Astrocyte (in vitro differentiated cells and primary cell): ENCODE measurements around the gene SUSD5. TPM values are rescaled to one million over a fixed set of nuclear protein-coding genes. Genes with fewer than 3 reads are reported as not detected.
"Not testable (repeated sequence)": the region's sequence is repeated elsewhere in the genome, so short reads cannot be mapped to it uniquely, and the experiment has no call there.

Experiments used
- DNase-seq: peaks from one replicate; pipeline ENCODE4 v3.0.0-alpha.2; 2010; ENCODE audit warnings: low read depth
- FAIRE-seq: peaks from 2 replicates; lab custom pipeline; 2011; peaks lifted over from hg19 to GRCh38; lab: Jason Lieb, UNC
- H2AFZ ChIP-seq: 2 replicates; pipeline ENCODE4 v1.6.0; 2012; ENCODE audit warnings: low read depth, low read length, inconsistent platforms
- H3K27ac ChIP-seq: 2 replicates; pipeline ENCODE4 v1.5.1; 2011; ENCODE audit warnings: low read depth, low read length, inconsistent platforms
- H3K27me3 ChIP-seq: 2 replicates; pipeline ENCODE4 v1.6.0; 2011; ENCODE audit warnings: low read length, inconsistent platforms; ENCODE audit not compliant: insufficient read depth
- H3K36me3 ChIP-seq: 2 replicates; pipeline ENCODE4 v1.5.1; 2011; ENCODE audit warnings: low read length, inconsistent platforms; ENCODE audit not compliant: insufficient read depth
- H3K4me1 ChIP-seq: 2 replicates; pipeline ENCODE4 v1.5.1; 2011; ENCODE audit warnings: low read length, inconsistent platforms; ENCODE audit not compliant: insufficient read depth
- H3K4me2 ChIP-seq: 2 replicates; pipeline ENCODE4 v1.6.0; 2012; ENCODE audit warnings: low read length, inconsistent platforms
- H3K4me3 ChIP-seq: 2 replicates; pipeline ENCODE4 v1.5.1; 2011; ENCODE audit warnings: low read depth, mild to moderate bottlenecking, low read length, inconsistent platforms; ENCODE audit not compliant: insufficient read depth
- H3K79me2 ChIP-seq: 2 replicates; pipeline ENCODE4 v1.6.0; 2012; ENCODE audit warnings: mild to moderate bottlenecking, low read length, inconsistent platforms; ENCODE audit not compliant: insufficient read depth
- H3K9ac ChIP-seq: 2 replicates; pipeline ENCODE4 v1.6.0; 2012; ENCODE audit warnings: mild to moderate bottlenecking, low read length, inconsistent platforms
- H3K9me3 ChIP-seq: 2 replicates; pipeline ENCODE4 v1.5.1; 2012; ENCODE audit warnings: low read depth, mild to moderate bottlenecking, low read length, inconsistent platforms; ENCODE audit not compliant: insufficient read depth
- H4K20me1 ChIP-seq: 2 replicates; pipeline ENCODE4 v1.6.0; 2012; ENCODE audit warnings: low read length, inconsistent platforms; ENCODE audit not compliant: insufficient read depth
- H3K27ac Mint-ChIP-seq: one replicate; pipeline ENCODE4 v1.8.0; 2021; ENCODE audit warnings: mild to moderate bottlenecking, mixed read lengths; ENCODE audit not compliant: unreplicated experiment
- H3K27me3 Mint-ChIP-seq: one replicate; pipeline ENCODE4 v1.8.0; 2021; ENCODE audit warnings: low read depth, mixed read lengths; ENCODE audit not compliant: unreplicated experiment
- H3K36me3 Mint-ChIP-seq: one replicate; pipeline ENCODE4 v1.8.0; 2021; ENCODE audit warnings: low read depth, mixed read lengths; ENCODE audit not compliant: unreplicated experiment
- H3K4me1 Mint-ChIP-seq: one replicate; pipeline ENCODE4 v1.8.0; 2021; ENCODE audit warnings: low read depth, mixed read lengths; ENCODE audit not compliant: unreplicated experiment
- H3K4me3 Mint-ChIP-seq: one replicate; pipeline ENCODE4 v1.8.0; 2021; ENCODE audit warnings: mild to moderate bottlenecking, moderate library complexity, mixed read lengths; ENCODE audit not compliant: unreplicated experiment
- H3K9me3 Mint-ChIP-seq: one replicate; pipeline ENCODE4 v1.8.0; 2021; ENCODE audit warnings: mild to moderate bottlenecking, mixed read lengths; ENCODE audit not compliant: unreplicated experiment
- CTCF ChIP-seq: IDR thresholded peaks from 2 replicates; pipeline ENCODE4 v1.5.1; 2011; ENCODE audit warnings: low read depth, mild to moderate bottlenecking, inconsistent platforms, low read length, moderate library complexity; ENCODE audit not compliant: insufficient read depth
- EZH2 ChIP-seq: IDR thresholded peaks from 2 replicates; pipeline ENCODE4 v1.6.1; 2012; ENCODE audit warnings: mild to moderate bottlenecking, low read length, inconsistent platforms; ENCODE audit not compliant: insufficient read depth
- total RNA-seq: library from RNA; stranded (reverse); gene quantifications from 2 replicates; pipeline ENCODE4 v1.2.1, GENCODE V29; 2021

The SUSD5 gene
- total RNA-seq, 1 donor from 2014 or later, result 2.8 TPM

GRCh38 chr3:33184863-33185262, 33.7 kb downstream of the SUSD5 start:
- H3K27ac Mint-ChIP-seq, result no peak overlapping the region
- H3K27me3 ChIP-seq, result no peaks in the 10 kb centered on the region
- FAIRE-seq, result no peak

GRCh38 chr3:33181641-33182040, 37.0 kb downstream of the SUSD5 start:
- not testable (repeated sequence) for H3K36me3 ChIP-seq, H3K9me3 ChIP-seq, H3K4me3 ChIP-seq, H3K4me1 ChIP-seq, DNase-seq, H3K27ac ChIP-seq, H3K27ac Mint-ChIP-seq, H3K27me3 ChIP-seq, H3K36me3 Mint-ChIP-seq, H3K4me2 ChIP-seq, H3K79me2 ChIP-seq, H2AFZ ChIP-seq, H4K20me1 ChIP-seq, FAIRE-seq, H3K9ac ChIP-seq, H3K27me3 Mint-ChIP-seq, H3K4me1 Mint-ChIP-seq, H3K4me3 Mint-ChIP-seq
- H3K9me3 Mint-ChIP-seq, result peaks cover 11% of the 10 kb centered on the region

More at GRCh38 chr3:33184863-33185262, 33.7 kb downstream of the SUSD5 start:
- TF ChIP-seq EZH2, result no peak
- TF ChIP-seq CTCF, result no peak
- DNase-seq, result no peak
- Histone ChIP-seq H3K4me1 (no peaks in the 10 kb centered on the region), H3K9ac (no peak overlapping the region), H3K9me3 (no peaks in the 10 kb centered on the region), H3K79me2 (no peaks in the 10 kb centered on the region), H3K36me3 (no peaks in the 10 kb centered on the region), H2AFZ (no peak overlapping the region), H3K27ac (no peak overlapping the region), H4K20me1 (no peaks in the 10 kb centered on the region), H3K4me3 (no peak overlapping the region), H3K4me2 (no peak overlapping the region)
- H3K4me3 Mint-ChIP-seq, result no peak overlapping the region
- H3K9me3 Mint-ChIP-seq, result peaks cover 6% of the 10 kb centered on the region
- no peaks in the 10 kb centered on the region for H3K36me3 Mint-ChIP-seq
- no peaks in the 10 kb centered on the region for H3K27me3 Mint-ChIP-seq
- H3K4me1 Mint-ChIP-seq, result peaks cover 8% of the 10 kb centered on the region

DNA sequence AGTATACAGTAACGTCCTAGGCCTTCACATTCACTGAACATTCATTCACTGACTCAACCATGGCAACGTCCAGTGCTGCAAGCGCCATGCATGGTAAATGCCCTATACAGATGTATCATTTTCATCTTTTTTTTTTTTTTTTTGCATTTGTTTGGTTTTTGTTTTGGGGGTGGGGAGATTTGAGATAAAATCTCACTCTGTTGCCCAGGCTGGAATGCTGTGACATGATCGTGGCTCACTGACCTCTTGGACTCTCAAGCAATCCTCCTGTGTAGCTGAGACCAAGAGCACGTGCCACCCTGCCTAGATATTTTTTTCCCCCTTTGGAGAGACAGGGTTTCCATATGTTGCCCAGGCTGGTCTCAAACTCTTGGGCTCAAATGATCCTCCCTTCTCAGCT, 37.4 kb downstream of the SUSD5 start:
- Mint-ChIP-seq H3K27me3 (no peaks in the 10 kb centered on the region), H3K36me3 (peaks cover 2% of the 10 kb centered on the region), H3K4me3 (no peak overlapping the region), H3K4me1 (no peaks in the 10 kb centered on the region), H3K9me3 (peaks cover 11% of the 10 kb centered on the region), H3K27ac (no peak overlapping the region)
- no peaks in the 10 kb centered on the region for H3K4me1 ChIP-seq
- no peak overlapping the region for H3K4me3 ChIP-seq
- H3K27me3 ChIP-seq, result no peaks in the 10 kb centered on the region
- FAIRE-seq (no peak), DNase-seq (no peak)
- H3K27ac ChIP-seq, result no peak overlapping the region
- H4K20me1 ChIP-seq, result no peaks in the 10 kb centered on the region
- H3K79me2 ChIP-seq, result no peaks in the 10 kb centered on the region
- H3K9me3 ChIP-seq, result no peaks in the 10 kb centered on the region
- H3K9ac ChIP-seq, result no peak overlapping the region
- H3K36me3 ChIP-seq, result no peaks in the 10 kb centered on the region
- H3K4me2 ChIP-seq, result no peak overlapping the region
- TF ChIP-seq EZH2 (no peak), CTCF (no peak)
- H2AFZ ChIP-seq, result no peak overlapping the region
